ENCODE data around the gene SURF1. TPM values are rescaled to one million over a fixed set of nuclear protein-coding genes. Genes with fewer than 3 reads are reported as not detected.

SURF1 gene
- total RNA-seq, 4 donors from 2014 or later: 46.0 to 53.4 (median 49.8) TPM

- Histone ChIP-seq H3K27me3 (no peaks in the 10 kb centered on the region), H3K27ac (no peak overlapping the region), H3K36me3 (peaks cover 0 to 60% of the 10 kb centered on the region in 2 donors), H3K9me3 (no peaks in the 10 kb centered on the region), H3K4me3 (no peak overlapping the region), H3K4me1 (peaks cover 0 to 83% (median 49%) of the 10 kb centered on the region in 3 donors)
- no peak for ATAC-seq
- 65 to 95% methylated on average over 3 of the region's 7 CpGs for WGBS, 2 donors (ENCODE audit: low coverage in 1 of 2)
- no peak for TF ChIP-seq POLR2A (IDR thresholded peaks at IDR 0.05)
- no peak for TF ChIP-seq EP300 (IDR thresholded peaks at IDR 0.05)
- TF ChIP-seq CTCF (IDR thresholded peaks at IDR 0.05): no peak
- no peak for TF ChIP-seq POLR2AphosphoS5 (IDR thresholded peaks at IDR 0.05)
Measured at GRCh38 chr9:133369933-133370332, 13.6 kb upstream of the SURF1 start.

GRCh38 chr9:133369422-133369821 is 13.1 kb upstream of the SURF1 start:
- WGBS, 2 donors (ENCODE audit: low coverage in 1 of 2): 50% methylated on average over 1 of the region's 6 CpGs; no CpG with 5 or more reads in 1 of the 2 donors
- Histone ChIP-seq H3K36me3 (peaks cover 0 to 65% of the 10 kb centered on the region in 2 donors), H3K27me3 (no peaks in the 10 kb centered on the region), H3K9me3 (no peaks in the 10 kb centered on the region), H3K4me3 (no peak overlapping the region), H3K27ac (no peak overlapping the region), H3K4me1 (peaks cover 0 to 77% (median 46%) of the 10 kb centered on the region in 3 donors)
- TF ChIP-seq CTCF (IDR thresholded peaks at IDR 0.05): no peak
- TF ChIP-seq POLR2AphosphoS5 (IDR thresholded peaks at IDR 0.05): no peak
- TF ChIP-seq POLR2A (IDR thresholded peaks at IDR 0.05): no peak
- TF ChIP-seq EP300 (IDR thresholded peaks at IDR 0.05): no peak
- ATAC-seq: no peak

- Histone ChIP-seq H3K9me3 (no peaks in the 10 kb centered on the region), H3K27me3 (no peaks in the 10 kb centered on the region), H3K36me3 (peaks cover 0 to 75% of the 10 kb centered on the region in 2 donors), H3K27ac (no peak overlapping the region), H3K4me3 (no peak overlapping the region), H3K4me1 (peaks cover 0 to 67% (median 40%) of the 10 kb centered on the region in 3 donors)
- WGBS, 2 donors (ENCODE audit: low coverage in 1 of 2): 61 to 90% methylated on average over 7 of the region's 18 CpGs
- no peak for ATAC-seq
- no peak for TF ChIP-seq CTCF (IDR thresholded peaks at IDR 0.05)
- no peak for TF ChIP-seq POLR2AphosphoS5 (IDR thresholded peaks at IDR 0.05)
- TF ChIP-seq EP300 (IDR thresholded peaks at IDR 0.05): no peak
- TF ChIP-seq POLR2A (IDR thresholded peaks at IDR 0.05): no peak
Measured at GRCh38 chr9:133368249-133368881, 12.1 kb upstream of the SURF1 start.

- no peak overlapping the region for H3K27ac ChIP-seq
- no peaks in the 10 kb centered on the region for H3K9me3 ChIP-seq
- ATAC-seq: no peak
- peaks cover 0 to 75% of the 10 kb centered on the region in 2 donors for H3K36me3 ChIP-seq
- peaks cover 0 to 64% (median 38%) of the 10 kb centered on the region in 3 donors for H3K4me1 ChIP-seq
- no peaks in the 10 kb centered on the region for H3K27me3 ChIP-seq
- TF ChIP-seq EP300 (IDR thresholded peaks at IDR 0.05): no peak
- 58 to 67% methylated on average over 2 to 7 of the region's 10 CpGs for WGBS, 2 donors (ENCODE audit: low coverage in 1 of 2)
- no peak overlapping the region for H3K4me3 ChIP-seq
Measured at GRCh38 chr9:133367778-133368177, 11.5 kb upstream of the SURF1 start.

GRCh38 chr9:133367221-133367620 is 10.9 kb upstream of the SURF1 start:
- Histone ChIP-seq H3K9me3 (no peaks in the 10 kb centered on the region), H3K36me3 (peaks cover 0 to 75% of the 10 kb centered on the region in 2 donors), H3K27ac (no peak overlapping the region), H3K4me1 (peaks cover 0 to 63% (median 32%) of the 10 kb centered on the region in 3 donors), H3K27me3 (no peaks in the 10 kb centered on the region), H3K4me3 (no peak overlapping the region)
- TF ChIP-seq EP300 (IDR thresholded peaks at IDR 0.05) (no peak), CTCF (IDR thresholded peaks at IDR 0.05) (no peak), POLR2A (IDR thresholded peaks at IDR 0.05) (no peak), POLR2AphosphoS5 (IDR thresholded peaks at IDR 0.05) (no peak)
- 93% methylated on average over 10 of the region's 22 CpGs; no CpG with 5 or more reads in 1 of the 2 donors for WGBS, 2 donors (ENCODE audit: low coverage in 1 of 2)
- no peak for ATAC-seq

All from gastroesophageal sphincter (tissue), 4 donors.